ENCODE data around the gene FHOD3.

GRCh38 chr18:36309436-36310391 lies 12.2 kb downstream of the FHOD3 start:
- TF ChIP-seq CTCF (tag by site-specific recombination; IDR thresholded peaks at IDR 0.05) (no peak), MEIS1 (CRISPR knock-in tag; IDR thresholded peaks at IDR 0.05; ENCODE audit: borderline replicate concordance) (no peak), ZNF629 (tag by site-specific recombination; IDR thresholded peaks at IDR 0.05) (no peak), ZNF133 (tag by site-specific recombination; IDR thresholded peaks at IDR 0.05) (no peak), ZNF112 (tag by site-specific recombination; IDR thresholded peaks at IDR 0.05) (no peak), GLIS2 (tag by site-specific recombination; IDR thresholded peaks at IDR 0.05) (no peak), ELK4 (IDR thresholded peaks at IDR 0.05; ENCODE audit: borderline replicate concordance, low read depth, low read length) (no peak), ZNF639 (tag by site-specific recombination; IDR thresholded peaks at IDR 0.05) (no peak), HOXA7 (CRISPR knock-in tag; IDR thresholded peaks at IDR 0.05; ENCODE audit: borderline replicate concordance) (0 out of 2 replicates have a peak, but pooled peaks have one; percentile 42), ZNF184 (tag by site-specific recombination; IDR thresholded peaks at IDR 0.05) (no peak), ZNF488 (tag by site-specific recombination; IDR thresholded peaks at IDR 0.05) (no peak), ZNF266 (tag by site-specific recombination; IDR thresholded peaks at IDR 0.05; ENCODE audit: low read depth) (no peak), MYNN (tag by site-specific recombination; IDR thresholded peaks at IDR 0.05; ENCODE audit: borderline replicate concordance) (no peak), ZNF449 (tag by site-specific recombination; IDR thresholded peaks at IDR 0.05) (no peak)
